HepG2 (cell line): Measurements from ENCODE around the gene RPS14. TPM values are rescaled to one million over a fixed set of nuclear protein-coding genes. Genes with fewer than 3 reads are reported as not detected.
A peak's percentile ranks its signal among the peaks of the same experiment; 100 is the strongest.

Source experiments
- CBFB ChIP-seq: sonication (generic); formaldehyde crosslinking; IDR thresholded peaks from 2 replicates; pipeline ENCODE4 v1.4.0; 2020; ENCODE audit warnings: missing genetic modification reagents
- CREM ChIP-seq, 2 experiments: sonication (generic) in 1 of 2; formaldehyde crosslinking in 1 of 2; IDR thresholded peaks; 2 replicates each; pipeline versions ENCODE4 v1.4.0 to v1.6.1; 2016 to 2020; ENCODE audit warnings: antibody characterized with exemption in 1 of 2, mild to moderate bottlenecking in 1 of 2, missing genetic modification reagents in 1 of 2
- EEA1 ChIP-seq: sonication (generic); formaldehyde crosslinking; IDR thresholded peaks from 2 replicates; pipeline ENCODE4 v1.5.1; 2020; ENCODE audit warnings: mild to moderate bottlenecking, missing genetic modification reagents, borderline replicate concordance
- FOXM1 ChIP-seq: sonication (generic); formaldehyde crosslinking; IDR thresholded peaks from 2 replicates; pipeline ENCODE4 v1.5.0; 2020; ENCODE audit warnings: missing genetic modification reagents
- GLI4 ChIP-seq: sonication (generic); formaldehyde crosslinking; IDR thresholded peaks from 2 replicates; pipeline ENCODE4 v1.5.1; 2020; ENCODE audit warnings: missing genetic modification reagents, mild to moderate bottlenecking, moderate library complexity, borderline replicate concordance
- HDAC2 ChIP-seq: sonication (generic); formaldehyde crosslinking; IDR thresholded peaks from 2 replicates; pipeline ENCODE4 v1.4.0; 2020; ENCODE audit warnings: missing genetic modification reagents
- HNRNPH1 ChIP-seq: fragments of 200-400 bp; formaldehyde crosslinking; optimal IDR thresholded peaks from 2 replicates; pipeline ENCODE3; 2017; ENCODE audit warnings: mild to moderate bottlenecking, low read depth, low read length
- ISX ChIP-seq: sonication (generic); formaldehyde crosslinking; conservative IDR thresholded peaks from 2 replicates; pipeline ENCODE4 v1.5.0; 2020; ENCODE audit warnings: missing genetic modification reagents
- MIER3 ChIP-seq: IDR thresholded peaks from 2 replicates; pipeline ENCODE4 v1.6.1; 2016; ENCODE audit warnings: missing compliant biosample characterization, borderline replicate concordance
- NCOA1 ChIP-seq: sonication (generic); formaldehyde crosslinking; IDR thresholded peaks from 2 replicates; pipeline ENCODE4 v1.9.0; 2021; ENCODE audit warnings: missing genetic modification reagents
- NFE2L1 ChIP-seq: sonication (generic); formaldehyde crosslinking; IDR thresholded peaks from 2 replicates; pipeline ENCODE4 v1.4.0; 2020; ENCODE audit warnings: missing genetic modification reagents, mild to moderate bottlenecking, borderline replicate concordance
- RBM22 ChIP-seq: fragments of 200-400 bp; formaldehyde crosslinking; optimal IDR thresholded peaks from 2 replicates; pipeline ENCODE3; 2017; ENCODE audit warnings: mild to moderate bottlenecking, low read length, moderate library complexity
- WIZ ChIP-seq: sonication (generic); formaldehyde crosslinking; IDR thresholded peaks from 2 replicates; pipeline ENCODE4 v1.5.1; 2020; ENCODE audit warnings: mild to moderate bottlenecking, missing genetic modification reagents
- ZNF124 ChIP-seq: sonication (generic); formaldehyde crosslinking; IDR thresholded peaks from 2 replicates; pipeline ENCODE4 v1.4.0; 2020; ENCODE audit warnings: missing genetic modification reagents
- ZNF282 ChIP-seq: fragments of 450-650 bp; IDR thresholded peaks from 2 replicates; pipeline ENCODE4 v1.6.1; 2018; ENCODE audit not compliant: partially characterized antibody
- ZNF292 ChIP-seq: sonication (generic); formaldehyde crosslinking; IDR thresholded peaks from 2 replicates; pipeline ENCODE4 v1.8.1; 2022; ENCODE audit warnings: mild to moderate bottlenecking, low read depth, missing genetic modification reagents, borderline replicate concordance
- ZNF362 ChIP-seq: sonication (generic); formaldehyde crosslinking; IDR thresholded peaks from 2 replicates; pipeline ENCODE4 v1.4.0; 2020; ENCODE audit warnings: missing genetic modification reagents, mild to moderate bottlenecking, borderline replicate concordance
- ZNF432 ChIP-seq: sonication (generic); formaldehyde crosslinking; IDR thresholded peaks from 2 replicates; pipeline ENCODE4 v1.5.0; 2020; ENCODE audit warnings: missing genetic modification reagents, mild to moderate bottlenecking, borderline replicate concordance
- ZNF564 ChIP-seq: sonication (generic); formaldehyde crosslinking; IDR thresholded peaks from 2 replicates; pipeline ENCODE4 v1.8.1; 2023; ENCODE audit warnings: mild to moderate bottlenecking, missing genetic modification reagents
- ZNF83 ChIP-seq: sonication (generic); formaldehyde crosslinking; IDR thresholded peaks from 2 replicates; pipeline ENCODE4 v1.4.0; 2020; ENCODE audit warnings: missing genetic modification reagents, mild to moderate bottlenecking, borderline replicate concordance
- ZZZ3 ChIP-seq: sonication (generic); formaldehyde crosslinking; IDR thresholded peaks from 2 replicates; pipeline ENCODE4 v1.4.0; 2020; ENCODE audit warnings: missing genetic modification reagents, mild to moderate bottlenecking, borderline replicate concordance
- polyA plus RNA-seq, 8 experiments: library from polyadenylated mRNA; depleted of rRNA in 3 of 8; stranded (reverse) in 7 of 8; unstranded in 1 of 8; fragments of >200 nt; fragmentation: Illumina TruSeq in 4 of 8; extraction: Trizol in 4 of 8; gene quantifications; 2 replicates each; pipeline versions ENCODE4 v1.2.1 to v1.2.3, GENCODE V29; 2011 to 2016; ENCODE audit warnings: low read depth in 4 of 8, missing spikeins in 1 of 8, mixed read lengths in 1 of 8; ENCODE audit not compliant: insufficient read depth in 1 of 8
- total RNA-seq, 5 experiments: library from RNA; depleted of rRNA; stranded (reverse); fragments of >200 nt; fragmentation: Illumina TruSeq; extraction: Trizol; gene quantifications; 2 replicates each; pipeline ENCODE4 v1.2.3, GENCODE V29; 2016; ENCODE audit warnings: low read depth in 1 of 5
- TF ChIP-seq, protein P1 (sequence below): sonication (generic); formaldehyde crosslinking; IDR thresholded peaks from 2 replicates; pipeline ENCODE4 v1.8.0; 2022; ENCODE audit warnings: mild to moderate bottlenecking, missing genetic modification reagents, moderate library complexity
- TF ChIP-seq, protein P2 (sequence below): IDR thresholded peaks from 2 replicates; pipeline ENCODE4 v1.6.1; 2012; ENCODE audit warnings: inconsistent platforms
- TF ChIP-seq, protein P3 (sequence below): sonication (generic); formaldehyde crosslinking; IDR thresholded peaks from 2 replicates; pipeline ENCODE4 v1.5.1; 2020; ENCODE audit warnings: mild to moderate bottlenecking, missing genetic modification reagents, moderate library complexity
- TF ChIP-seq, protein P4 (sequence below): sonication (generic); formaldehyde crosslinking; IDR thresholded peaks from 2 replicates; pipeline ENCODE4 v1.4.0; 2020; ENCODE audit warnings: missing genetic modification reagents

Gene RPS14
- total and polyA plus RNA-seq, 2 of the 13 experiments (the other 11 are each of a cell fraction or from before 2014, with no cell fraction given): 2,116 to 3,295 TPM

DNA sequence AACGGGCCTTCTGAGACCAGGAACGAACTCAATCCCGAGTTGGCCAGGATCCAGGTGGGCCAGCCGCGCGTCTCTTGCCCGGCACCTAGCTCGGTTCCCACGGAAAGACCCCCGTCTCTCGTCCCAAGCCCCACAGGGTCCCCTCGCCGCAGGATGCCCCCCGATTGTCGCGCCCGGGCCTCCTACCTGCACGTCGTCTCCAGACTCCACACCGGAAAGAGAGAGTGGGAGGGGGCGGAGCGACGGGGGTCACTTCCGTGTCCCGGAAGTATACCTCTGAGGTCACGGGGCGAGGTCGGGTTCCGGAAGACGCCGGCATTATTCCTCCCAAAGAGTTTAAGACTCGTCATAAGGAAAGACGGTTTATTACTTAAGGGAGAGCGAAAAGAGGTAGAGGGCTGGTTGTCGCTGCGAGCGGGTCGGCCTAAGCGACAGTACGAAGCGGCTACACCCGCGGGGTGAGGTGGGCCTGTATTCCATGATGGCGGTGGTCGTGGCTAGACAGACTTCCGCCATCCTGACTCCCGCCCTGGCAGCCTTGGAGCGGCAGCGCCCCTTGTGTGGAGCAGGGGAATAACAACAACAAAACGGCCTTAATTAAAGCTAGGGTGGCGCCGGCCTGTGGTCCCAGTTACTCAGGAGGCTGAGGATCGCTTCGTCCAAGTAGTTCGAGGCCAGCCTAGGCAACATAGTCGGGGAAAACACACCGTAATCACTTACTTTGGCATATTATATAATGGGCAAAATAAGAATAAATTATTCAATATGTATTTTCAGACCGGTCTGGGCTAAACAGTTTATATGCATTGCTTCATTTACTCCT is at the start of gene RPS14 (continued):
- TF ChIP-seq WIZ (CRISPR knock-in tag) (no peak; the same call in 1 of the 2 replicates), ZNF564 (CRISPR knock-in tag) (no peak), CREM (IDR thresholded peaks at IDR 0.05) (peak; percentile 95), CREM (CRISPR knock-in tag; IDR thresholded peaks at IDR 0.05) (no peak), ZNF282 (no peak), ZNF432 (CRISPR knock-in tag) (no peak), GLI4 (CRISPR knock-in tag) (peak; percentile 43; the same call in 1 of the 2 replicates), ISX (CRISPR knock-in tag) (no peak), NCOA1 (CRISPR knock-in tag) (no peak), ZNF292 (CRISPR knock-in tag) (0 out of 2 replicates have a peak, but pooled peaks have one; percentile 35), HNRNPH1 (no peak), ZNF124 (CRISPR knock-in tag) (peak; percentile 63; the same call in 1 of the 2 replicates), MIER3 (CRISPR knock-in tag) (0 out of 2 replicates have a peak, but pooled peaks have one; percentile 29), RBM22 (no peak), EEA1 (CRISPR knock-in tag) (no peak; the same call in 1 of the 2 replicates), CBFB (no peak), ZNF83 (CRISPR knock-in tag) (no peak), FOXM1 (CRISPR knock-in tag) (0 out of 2 replicates have a peak, but pooled peaks have one; percentile 24), ZNF362 (CRISPR knock-in tag) (no peak), ZZZ3 (CRISPR knock-in tag) (peak; percentile 95; the same call in 1 of the 2 replicates), NFE2L1 (no peak), HDAC2 (CRISPR knock-in tag) (peak; percentile 59)
- TF ChIP-seq, protein P1, sequence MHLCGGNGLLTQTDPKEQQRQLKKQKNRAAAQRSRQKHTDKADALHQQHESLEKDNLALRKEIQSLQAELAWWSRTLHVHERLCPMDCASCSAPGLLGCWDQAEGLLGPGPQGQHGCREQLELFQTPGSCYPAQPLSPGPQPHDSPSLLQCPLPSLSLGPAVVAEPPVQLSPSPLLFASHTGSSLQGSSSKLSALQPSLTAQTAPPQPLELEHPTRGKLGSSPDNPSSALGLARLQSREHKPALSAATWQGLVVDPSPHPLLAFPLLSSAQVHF: 0 out of 2 replicates have a peak, but pooled peaks have one; percentile 80
- TF ChIP-seq, protein P2, sequence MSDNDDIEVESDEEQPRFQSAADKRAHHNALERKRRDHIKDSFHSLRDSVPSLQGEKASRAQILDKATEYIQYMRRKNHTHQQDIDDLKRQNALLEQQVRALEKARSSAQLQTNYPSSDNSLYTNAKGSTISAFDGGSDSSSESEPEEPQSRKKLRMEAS: peak; percentile 92
- TF ChIP-seq, protein P3, sequence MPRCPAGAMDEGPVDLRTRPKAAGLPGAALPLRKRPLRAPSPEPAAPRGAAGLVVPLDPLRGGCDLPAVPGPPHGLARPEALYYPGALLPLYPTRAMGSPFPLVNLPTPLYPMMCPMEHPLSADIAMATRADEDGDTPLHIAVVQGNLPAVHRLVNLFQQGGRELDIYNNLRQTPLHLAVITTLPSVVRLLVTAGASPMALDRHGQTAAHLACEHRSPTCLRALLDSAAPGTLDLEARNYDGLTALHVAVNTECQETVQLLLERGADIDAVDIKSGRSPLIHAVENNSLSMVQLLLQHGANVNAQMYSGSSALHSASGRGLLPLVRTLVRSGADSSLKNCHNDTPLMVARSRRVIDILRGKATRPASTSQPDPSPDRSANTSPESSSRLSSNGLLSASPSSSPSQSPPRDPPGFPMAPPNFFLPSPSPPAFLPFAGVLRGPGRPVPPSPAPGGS: peak; percentile 84; the same call in 1 of the 2 replicates
- TF ChIP-seq, protein P4, sequence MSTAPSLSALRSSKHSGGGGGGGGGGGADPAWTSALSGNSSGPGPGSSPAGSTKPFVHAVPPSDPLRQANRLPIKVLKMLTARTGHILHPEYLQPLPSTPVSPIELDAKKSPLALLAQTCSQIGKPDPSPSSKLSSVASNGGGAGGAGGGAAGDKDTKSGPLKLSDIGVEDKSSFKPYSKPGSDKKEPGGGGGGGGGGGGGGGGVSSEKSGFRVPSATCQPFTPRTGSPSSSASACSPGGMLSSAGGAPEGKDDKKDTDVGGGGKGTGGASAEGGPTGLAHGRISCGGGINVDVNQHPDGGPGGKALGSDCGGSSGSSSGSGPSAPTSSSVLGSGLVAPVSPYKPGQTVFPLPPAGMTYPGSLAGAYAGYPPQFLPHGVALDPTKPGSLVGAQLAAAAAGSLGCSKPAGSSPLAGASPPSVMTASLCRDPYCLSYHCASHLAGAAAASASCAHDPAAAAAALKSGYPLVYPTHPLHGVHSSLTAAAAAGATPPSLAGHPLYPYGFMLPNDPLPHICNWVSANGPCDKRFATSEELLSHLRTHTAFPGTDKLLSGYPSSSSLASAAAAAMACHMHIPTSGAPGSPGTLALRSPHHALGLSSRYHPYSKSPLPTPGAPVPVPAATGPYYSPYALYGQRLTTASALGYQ (CRISPR knock-in tag): peak; percentile 32
